Muscle layer of colon (tissue), 2 donors: ENCODE data around the gene FAR2.
"Not testable (repeated sequence)": the region's sequence is repeated elsewhere in the genome, so short reads cannot be mapped to it uniquely, and the experiment has no call there.

ENCODE experiments used
- H3K27ac ChIP-seq: one replicate; pipeline ENCODE4 v1.7.0; 2013; ENCODE audit warnings: low read depth, mild to moderate bottlenecking, low read length, moderate library complexity
- H3K27me3 ChIP-seq, 2 donors: one replicate each; pipeline ENCODE4 v1.7.0; 2013; ENCODE audit warnings: low read length in 2 of 2, mild to moderate bottlenecking in 2 of 2; ENCODE audit not compliant: insufficient read depth in 2 of 2, control insufficient read depth in 1 of 2
- H3K36me3 ChIP-seq: one replicate; pipeline ENCODE4 v1.7.0; 2013; ENCODE audit warnings: mild to moderate bottlenecking, low read length; ENCODE audit not compliant: insufficient read depth
- H3K4me1 ChIP-seq: one replicate; pipeline ENCODE4 v1.7.0; 2013; ENCODE audit warnings: mild to moderate bottlenecking, low read length; ENCODE audit not compliant: insufficient read depth
- H3K4me3 ChIP-seq, 2 donors: one replicate each; pipeline ENCODE4 v1.7.0; 2013; ENCODE audit warnings: low read length in 2 of 2, low read depth in 1 of 2, mild to moderate bottlenecking in 1 of 2, moderate library complexity in 1 of 2
- H3K9ac ChIP-seq: one replicate; pipeline ENCODE4 v1.7.0; 2013; ENCODE audit warnings: low read length
- H3K9me3 ChIP-seq: one replicate; pipeline ENCODE4 v1.7.0; 2013; ENCODE audit warnings: mild to moderate bottlenecking, low read length
- donor health status: abdominal sarcoma.
- donor health status: Adenocarcinoma of cecum.

Gene FAR2

GRCh38 chr12:29374012-29374411, 224.9 kb downstream of the FAR2 start:
- Histone ChIP-seq H3K4me3 (no peak overlapping the region), H3K36me3 (peaks cover 4% of the 10 kb centered on the region), H3K4me1 (no peaks in the 10 kb centered on the region), H3K27me3 (no peaks in the 10 kb centered on the region), H3K27ac (no peak overlapping the region), H3K9ac (no peak overlapping the region), H3K9me3 (no peaks in the 10 kb centered on the region)

- no peaks in the 10 kb centered on the region for H3K27me3 ChIP-seq
- H3K27ac ChIP-seq, result no peak overlapping the region
- no peaks in the 10 kb centered on the region for H3K9me3 ChIP-seq
- H3K36me3 ChIP-seq, result no peaks in the 10 kb centered on the region
- peaks cover 7% of the 10 kb centered on the region for H3K4me1 ChIP-seq
- H3K4me3 ChIP-seq, result no peak overlapping the region
- H3K9ac ChIP-seq, result no peak overlapping the region
These were observed 225.8 kb downstream of the FAR2 start for GRCh38 chr12:29374913-29375312.

- Histone ChIP-seq H3K4me1 (peaks cover 10% of the 10 kb centered on the region), H3K4me3 (no peak overlapping the region), H3K9me3 (no peaks in the 10 kb centered on the region), H3K27ac (no peak overlapping the region), H3K27me3 (no peaks in the 10 kb centered on the region), H3K9ac (no peak overlapping the region), H3K36me3 (no peaks in the 10 kb centered on the region)
These were observed 227.0 kb downstream of the FAR2 start for GRCh38 chr12:29376118-29376517.

GRCh38 chr12:29380536-29381523, 231.8 kb downstream of the FAR2 start, which contains the start of gene ERGIC2:
ERGIC2 (minus strand) TSS chr12:29381172; CDS start chr12:29371633, 9,539 bp downstream.
- no peaks in the 10 kb centered on the region for H3K27me3 ChIP-seq
- no peaks in the 10 kb centered on the region for H3K9me3 ChIP-seq
- H3K9ac ChIP-seq, result peak within 1 kb of the TSS; percentile 97
- H3K4me1 ChIP-seq, result peaks cover 10% of the 10 kb centered on the region
- peak within 1 kb of the TSS; percentile 95 for H3K27ac ChIP-seq
- peak within 1 kb of the TSS; percentile 100 for H3K4me3 ChIP-seq
- no peaks in the 10 kb centered on the region for H3K36me3 ChIP-seq

GRCh38 chr12:29382251-29382650, 233.2 kb downstream of the FAR2 start:
- peaks cover 10% of the 10 kb centered on the region for H3K4me1 ChIP-seq

GRCh38 chr12:29385194-29385593, 236.1 kb downstream of the FAR2 start:
- H3K36me3 ChIP-seq, H3K27me3 ChIP-seq, H3K27ac ChIP-seq, H3K9me3 ChIP-seq, H3K4me3 ChIP-seq, H3K9ac ChIP-seq, H3K4me1 ChIP-seq: not testable (repeated sequence)

More at GRCh38 chr12:29382251-29382650, 233.2 kb downstream of the FAR2 start:
- Histone ChIP-seq H3K4me3 (no peak overlapping the region), H3K9ac (no peak overlapping the region), H3K36me3 (no peaks in the 10 kb centered on the region), H3K27me3 (no peaks in the 10 kb centered on the region), H3K27ac (no peak overlapping the region), H3K9me3 (no peaks in the 10 kb centered on the region)
